ENCODE data around the gene CLDN24.

CLDN24 gene

GRCh38 chr4:183347146-183347545 lies 24.9 kb upstream of the CLDN24 start:
- no peaks in the 10 kb centered on the region for H3K36me3 ChIP-seq
- no peak overlapping the region for H3K4me3 ChIP-seq (ENCODE audit: low read depth in 1 of 2, low read length in 1 of 2)
- H3K9me3 ChIP-seq, result no peaks in the 10 kb centered on the region
- peaks cover 20% of the 10 kb centered on the region for H3K27me3 ChIP-seq
- H3K27ac ChIP-seq, result no peak overlapping the region
- TF ChIP-seq CTCF (IDR thresholded peaks at IDR 0.05), result no peak
- no peaks in the 10 kb centered on the region for H3K4me1 ChIP-seq (ENCODE audit: control insufficient read depth in 1 of 2, insufficient read depth in 1 of 2, low read depth in 1 of 2, low read length in 1 of 2)

GRCh38 chr4:183345261-183345660 lies 23.0 kb upstream of the CLDN24 start:
- no peak overlapping the region for H3K27ac ChIP-seq
- no peak for TF ChIP-seq CTCF (IDR thresholded peaks at IDR 0.05)

GRCh38 chr4:183344523-183345255 lies 22.5 kb upstream of the CLDN24 start:
- Histone ChIP-seq H3K27ac (no peak overlapping the region), H3K4me1 (ENCODE audit: control insufficient read depth in 1 of 2, insufficient read depth in 1 of 2, low read depth in 1 of 2, low read length in 1 of 2) (no peaks in the 10 kb centered on the region), H3K9me3 (no peaks in the 10 kb centered on the region), H3K36me3 (no peaks in the 10 kb centered on the region), H3K4me3 (ENCODE audit: low read depth in 1 of 2, low read length in 1 of 2) (no peak overlapping the region), H3K27me3 (peaks cover 29% of the 10 kb centered on the region)
- TF ChIP-seq CTCF (IDR thresholded peaks at IDR 0.05), result no peak

More at GRCh38 chr4:183345261-183345660, 23.0 kb upstream of the CLDN24 start:
- Histone ChIP-seq H3K4me1 (ENCODE audit: control insufficient read depth in 1 of 2, insufficient read depth in 1 of 2, low read depth in 1 of 2, low read length in 1 of 2) (no peaks in the 10 kb centered on the region), H3K27me3 (peaks cover 29% of the 10 kb centered on the region), H3K4me3 (ENCODE audit: low read depth in 1 of 2, low read length in 1 of 2) (no peak overlapping the region), H3K36me3 (no peaks in the 10 kb centered on the region), H3K9me3 (no peaks in the 10 kb centered on the region)

GRCh38 chr4:183343730-183344129 lies 21.5 kb upstream of the CLDN24 start:
- Histone ChIP-seq H3K36me3 (no peaks in the 10 kb centered on the region), H3K4me3 (ENCODE audit: low read depth in 1 of 2, low read length in 1 of 2) (no peak overlapping the region), H3K4me1 (ENCODE audit: control insufficient read depth in 1 of 2, insufficient read depth in 1 of 2, low read depth in 1 of 2, low read length in 1 of 2) (no peaks in the 10 kb centered on the region), H3K9me3 (no peaks in the 10 kb centered on the region), H3K27ac (no peak overlapping the region), H3K27me3 (peaks cover 29% of the 10 kb centered on the region)
- no peak for TF ChIP-seq CTCF (IDR thresholded peaks at IDR 0.05)

- Histone ChIP-seq H3K4me1 (ENCODE audit: control insufficient read depth in 1 of 2, insufficient read depth in 1 of 2, low read depth in 1 of 2, low read length in 1 of 2) (no peaks in the 10 kb centered on the region), H3K9me3 (no peaks in the 10 kb centered on the region), H3K27me3 (peaks cover 29% of the 10 kb centered on the region), H3K36me3 (no peaks in the 10 kb centered on the region), H3K4me3 (ENCODE audit: low read depth in 1 of 2, low read length in 1 of 2) (no peak overlapping the region), H3K27ac (no peak overlapping the region)
- TF ChIP-seq CTCF (IDR thresholded peaks at IDR 0.05), result no peak
These were observed 20.6 kb upstream of the CLDN24 start for GRCh38 chr4:183342541-183343533.

Measured in neutrophil (primary cell).